NT2/D1 (cell line): Measurements from ENCODE around the gene HERC4.

Experiments used
- SUZ12 ChIP-seq: IDR thresholded peaks from 2 replicates; pipeline ENCODE4 v1.6.1; 2011; ENCODE audit not compliant: insufficient read length, insufficient read depth; ENCODE audit errors: extremely low read depth
- YY1 ChIP-seq: IDR thresholded peaks from 2 replicates; pipeline ENCODE4 v1.6.1; 2011; ENCODE audit not compliant: insufficient read length, insufficient read depth
- ZNF274 ChIP-seq: IDR thresholded peaks from 2 replicates; pipeline ENCODE4 v1.6.1; 2011; ENCODE audit warnings: mild to moderate bottlenecking, low read depth, low read length

GRCh38 chr10:68109331-68109730 is 34.2 kb upstream of the HERC4 start, which contains the start of gene MYPN:
- TF ChIP-seq SUZ12, result no peak
- TF ChIP-seq YY1, result no peak
- no peak for TF ChIP-seq ZNF274
